ENCODE measurements around the gene C19orf85.

Gene C19orf85

GRCh38 chr19:55488986-55489710, 24.6 kb upstream of the C19orf85 start:
- ATAC-seq: no peak

GRCh38 chr19:55487924-55488687, 23.6 kb upstream of the C19orf85 start, which contains the start of gene SSC5D:
TSS of gene SSC5D (plus strand) at chr19:55488436. CDS start at chr19:55488590, 154 bp downstream.
- ATAC-seq: no peak

GRCh38 chr19:55486971-55487923, 22.7 kb upstream of the C19orf85 start:
- peak; percentile 40 to 55 for ATAC-seq

- no peak for ATAC-seq
Measured at GRCh38 chr19:55486043-55486970, 21.8 kb upstream of the C19orf85 start.

GRCh38 chr19:55485439-55486011, 21.0 kb upstream of the C19orf85 start:
- no peak for ATAC-seq

GRCh38 chr19:55484593-55485438, 20.3 kb upstream of the C19orf85 start, which contains the start of gene NAT14:
TSS of gene NAT14 (plus strand) at chr19:55485188. CDS start at chr19:55485709, 521 bp downstream.
- ATAC-seq: peak; percentile 74 to 78

- ATAC-seq: no peak
Measured at GRCh38 chr19:55483706-55484592, 19.4 kb upstream of the C19orf85 start.

GRCh38 chr19:55482967-55483705, 18.6 kb upstream of the C19orf85 start:
- ATAC-seq: no peak

- no peak for ATAC-seq
Measured at GRCh38 chr19:55482156-55482961, 17.8 kb upstream of the C19orf85 start.

- no peak for ATAC-seq
Measured at GRCh38 chr19:55481794-55482155, 17.2 kb upstream of the C19orf85 start.

GRCh38 chr19:55481148-55481793, 16.7 kb upstream of the C19orf85 start:
- no peak for ATAC-seq

GRCh38 chr19:55479451-55480230, 15.1 kb upstream of the C19orf85 start:
- no peak for ATAC-seq

GRCh38 chr19:55479045-55479444, 14.5 kb upstream of the C19orf85 start:
- no peak for ATAC-seq

- ATAC-seq: no peak
Measured at GRCh38 chr19:55478364-55478763, 13.8 kb upstream of the C19orf85 start.

- no peak for ATAC-seq
Measured at GRCh38 chr19:55477905-55478304, 13.4 kb upstream of the C19orf85 start.

- ATAC-seq: peak; percentile 97 to 98
Measured at GRCh38 chr19:55476100-55476775, 11.7 kb upstream of the C19orf85 start, which contains the start of gene ZNF628. TSS of gene ZNF628 (plus strand) at chr19:55476617. CDS start at chr19:55479911, 3,294 bp downstream.

Data from activated CD4-positive, CD25-positive, alpha-beta regulatory T cell treated with anti-CD3 and anti-CD28 coated beads, Interleukin-2, amount 50 U/mL, for 24 hours (primary cell).